ENCODE results near the gene APH1B. TPM values are rescaled to one million over a fixed set of nuclear protein-coding genes. Genes with fewer than 3 reads are reported as not detected.

Gene APH1B
- total and polyA plus RNA-seq, 2 of the 4 experiments (the other 2 are of a cell fraction), result 7.0 to 7.7 TPM

DNA sequence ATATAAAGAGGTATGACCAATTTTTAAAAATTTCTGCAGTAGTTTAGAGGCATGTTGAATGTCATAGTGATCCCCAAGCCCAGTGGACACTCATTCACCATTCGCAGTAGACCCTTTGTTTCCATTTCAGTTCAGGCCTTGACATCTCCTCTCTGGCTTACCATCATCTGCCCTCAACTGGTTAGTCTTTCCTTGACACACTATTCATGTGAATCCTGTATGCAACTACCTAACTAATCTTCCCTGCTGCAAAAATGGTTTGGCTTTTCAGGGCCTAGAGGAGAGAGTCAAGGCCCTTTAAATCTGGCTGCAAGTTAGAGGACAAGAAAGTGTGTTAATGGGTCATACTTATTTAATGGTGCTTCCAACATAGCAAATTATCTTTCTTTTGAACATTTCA lies 10.9 kb downstream of the APH1B start:
- peaks cover 10% of the 10 kb centered on the region for H3K36me3 ChIP-seq (ENCODE audit: control insufficient read depth, insufficient read depth, low read length)
- no peak overlapping the region for H3K18ac ChIP-seq (ENCODE audit: low read depth, low read length)
- ChIA-PET POLR2A (ENCODE audit: unreplicated experiment) (no interaction called here), CTCF (interaction anchor here (1.2 kb wide), 2 partner anchors 116 to 210 kb away, joined by 3 to 4 read pairs; no protein-coding TSS in a partner anchor)
- H3K14ac ChIP-seq (replicated peaks; ENCODE audit: low read depth, low read length), result no peak overlapping the region
- H4K20me1 ChIP-seq (ENCODE audit: insufficient read depth, low read length), result no peaks in the 10 kb centered on the region
- H4K8ac ChIP-seq (ENCODE audit: low read depth in 2 of 2, low read length in 2 of 2), result peak overlapping the region in 1 of 2 experiments; percentile 11; a peak in 1 of 4 replicates
- H2BK15ac ChIP-seq (ENCODE audit: low read depth, low read length), result no peak overlapping the region
- no peak overlapping the region for H3K56ac ChIP-seq (ENCODE audit: extremely low read depth, insufficient read depth, low read length)
- H3K23ac ChIP-seq (ENCODE audit: low read depth, low read length), result no peak overlapping the region
- no peak overlapping the region for H3K4me2 ChIP-seq (ENCODE audit: low read depth, low read length)
- no peak overlapping the region for H3K4me3 ChIP-seq (ENCODE audit: insufficient read depth, low read depth, low read length)
- ATAC-seq (ENCODE audit: low read depth) (no peak), DNase-seq (no peak)
- no TSS peak for BruUV-seq (replicated peaks)
- H3K27me3 ChIP-seq (ENCODE audit: control insufficient read depth, insufficient read depth, low read length), result no peaks in the 10 kb centered on the region
- no peak overlapping the region for H2BK120ac ChIP-seq (ENCODE audit: low read depth, low read length)
- no peak overlapping the region for H2AK5ac ChIP-seq (ENCODE audit: low read depth, low read length)
- WGBS, 2 experiments (ENCODE audit: extremely low coverage in 2 of 2, insufficient read length in 1 of 2), result no CpG with 5 or more reads among the region's 1 CpG
- H4K91ac ChIP-seq (ENCODE audit: insufficient read depth, low read depth, low read length), result no peak overlapping the region
- H3K9me3 ChIP-seq (ENCODE audit: control insufficient read depth, insufficient read depth, low read length), result no peaks in the 10 kb centered on the region
- H3K27ac ChIP-seq (ENCODE audit: insufficient read depth, low read length), result no peak overlapping the region
- peaks cover 10% of the 10 kb centered on the region for H3K9me1 ChIP-seq (ENCODE audit: insufficient read depth, low read length)
- dilution Hi-C loops (cut with HindIII; ENCODE audit: low sequenced_read_pairs, unreplicated experiment) (no loop called here), in situ Hi-C loops (cut with MboI; ENCODE audit: low sequenced_read_pairs) (loop anchor here (5.0 to 25.0 kb wide), 2 partner anchors 114 to 774 kb away; no protein-coding TSS in a partner anchor), intact Hi-C loops (cut with micrococcal nuclease) (loop anchor here (1.0 to 5.0 kb wide), 4 partner anchors 114 to 312 kb away; partner anchors contain the start of gene USP3)
- H2AK9ac ChIP-seq (replicated peaks; ENCODE audit: low read depth, low read length, poor library complexity), result no peak overlapping the region
- no peak overlapping the region for H3K4ac ChIP-seq (ENCODE audit: low read depth, low read length)
- TF ChIP-seq FOS (IDR thresholded peaks at IDR 0.05; ENCODE audit: low read depth, low read length) (no peak), NFE2L2 (IDR thresholded peaks at IDR 0.05; ENCODE audit: low read depth, low read length) (no peak), RAD21 (IDR thresholded peaks at IDR 0.05; ENCODE audit: low read length) (no peak)
- TF ChIP-seq, protein P1, sequence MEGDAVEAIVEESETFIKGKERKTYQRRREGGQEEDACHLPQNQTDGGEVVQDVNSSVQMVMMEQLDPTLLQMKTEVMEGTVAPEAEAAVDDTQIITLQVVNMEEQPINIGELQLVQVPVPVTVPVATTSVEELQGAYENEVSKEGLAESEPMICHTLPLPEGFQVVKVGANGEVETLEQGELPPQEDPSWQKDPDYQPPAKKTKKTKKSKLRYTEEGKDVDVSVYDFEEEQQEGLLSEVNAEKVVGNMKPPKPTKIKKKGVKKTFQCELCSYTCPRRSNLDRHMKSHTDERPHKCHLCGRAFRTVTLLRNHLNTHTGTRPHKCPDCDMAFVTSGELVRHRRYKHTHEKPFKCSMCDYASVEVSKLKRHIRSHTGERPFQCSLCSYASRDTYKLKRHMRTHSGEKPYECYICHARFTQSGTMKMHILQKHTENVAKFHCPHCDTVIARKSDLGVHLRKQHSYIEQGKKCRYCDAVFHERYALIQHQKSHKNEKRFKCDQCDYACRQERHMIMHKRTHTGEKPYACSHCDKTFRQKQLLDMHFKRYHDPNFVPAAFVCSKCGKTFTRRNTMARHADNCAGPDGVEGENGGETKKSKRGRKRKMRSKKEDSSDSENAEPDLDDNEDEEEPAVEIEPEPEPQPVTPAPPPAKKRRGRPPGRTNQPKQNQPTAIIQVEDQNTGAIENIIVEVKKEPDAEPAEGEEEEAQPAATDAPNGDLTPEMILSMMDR (conservative IDR thresholded peaks at IDR 0.05; ENCODE audit: low read depth, low read length), result no peak
- H3K9ac ChIP-seq (ENCODE audit: low read depth, low read length), result no peak overlapping the region
- no peak overlapping the region for H2BK5ac ChIP-seq (ENCODE audit: low read depth, low read length, poor library complexity, severe bottlenecking)
- peaks cover 2% of the 10 kb centered on the region; the same call in 1 of the 2 replicates for H3K4me1 ChIP-seq (ENCODE audit: control insufficient read depth, insufficient read depth, low read length)
- H4K5ac ChIP-seq (ENCODE audit: low read depth, low read length), result no peak overlapping the region
- peak overlapping the region; percentile 15; the same call in 1 of the 2 replicates for H2BK20ac ChIP-seq (ENCODE audit: low read depth, low read length)
- H3K79me1 ChIP-seq (ENCODE audit: low read depth in 1 of 2, low read length in 2 of 2), result peaks cover 5 to 18% of the 10 kb centered on the region in 2 experiments; a peak in 2 of 4 replicates
- H2AFZ ChIP-seq (replicated peaks; ENCODE audit: low read length, poor library complexity), result no peak overlapping the region

Measured in IMR-90 (cell line).